SK-N-SH treated with all-trans-retinoic acid at 6 μM for 48 hours (cell line): ENCODE measurements around the gene METTL6.
"Not testable (repeated sequence)": the region's sequence is repeated elsewhere in the genome, so short reads cannot be mapped to it uniquely, and the experiment has no call there.

Experiments used
- CSDC2 ChIP-seq: fragments of 250-450 bp; sonication (Bioruptor Pico); IDR thresholded peaks from 2 replicates; pipeline ENCODE4 v1.5.0; 2020; ENCODE audit warnings: mild to moderate bottlenecking, moderate library complexity
- GLIS3 ChIP-seq: fragments of 250-450 bp; sonication (Bioruptor Pico); IDR thresholded peaks from 2 replicates; pipeline ENCODE4 v1.5.0; 2020; ENCODE audit warnings: mild to moderate bottlenecking, moderate library complexity
- POU6F1 ChIP-seq: fragments of 250-450 bp; sonication (Bioruptor Pico); IDR thresholded peaks from 2 replicates; pipeline ENCODE4 v1.8.0; 2021; ENCODE audit warnings: low read depth, mild to moderate bottlenecking, moderate library complexity, borderline replicate concordance
- RARB ChIP-seq: fragments of 250-450 bp; sonication (Bioruptor Pico); IDR thresholded peaks from 2 replicates; pipeline ENCODE4 v1.8.0; 2021; ENCODE audit warnings: mild to moderate bottlenecking, moderate library complexity
- TOX ChIP-seq: fragments of 250-450 bp; sonication (Bioruptor Pico); IDR thresholded peaks from 2 replicates; pipeline ENCODE4 v1.8.0; 2021; ENCODE audit warnings: mild to moderate bottlenecking, moderate library complexity, borderline replicate concordance
- TSHZ2 ChIP-seq: fragments of 250-450 bp; sonication (Bioruptor Pico); IDR thresholded peaks from 2 replicates; pipeline ENCODE4 v1.5.0; 2020; ENCODE audit warnings: mild to moderate bottlenecking, moderate library complexity
- ZC3H10 ChIP-seq: fragments of 250-450 bp; sonication (Bioruptor Pico); IDR thresholded peaks from 2 replicates; pipeline ENCODE4 v1.5.1; 2021; ENCODE audit warnings: mild to moderate bottlenecking, moderate library complexity
- ZFP3 ChIP-seq: fragments of 250-450 bp; sonication (Bioruptor Pico); IDR thresholded peaks from 2 replicates; pipeline ENCODE4 v1.5.0; 2020; ENCODE audit warnings: mild to moderate bottlenecking, moderate library complexity
- ZFP30 ChIP-seq: fragments of 450-650 bp; formaldehyde crosslinking; IDR thresholded peaks from 2 replicates; pipeline ENCODE4 v1.5.0; 2022; ENCODE audit warnings: mild to moderate bottlenecking, moderate library complexity
- ZNF565 ChIP-seq: fragments of 450-650 bp; formaldehyde crosslinking; conservative IDR thresholded peaks from 2 replicates; pipeline ENCODE4 v1.5.0; 2020; ENCODE audit warnings: low read depth, mild to moderate bottlenecking, moderate library complexity

GRCh38 chr3:15385238-15385695 is 42.1 kb downstream of the METTL6 start:
- not testable (repeated sequence) for TF ChIP-seq ZFP30; ZC3H10; ZNF565 (CRISPR knock-in tag); TOX (CRISPR knock-in tag); GLIS3 (CRISPR knock-in tag); CSDC2 (CRISPR knock-in tag); RARB (CRISPR knock-in tag); TSHZ2 (CRISPR knock-in tag); ZFP3 (CRISPR knock-in tag); POU6F1 (CRISPR knock-in tag)
